H1 (cell line): ENCODE results near the gene IMPDH1. TPM values are rescaled to one million over a fixed set of nuclear protein-coding genes. Genes with fewer than 3 reads are reported as not detected.

Source experiments
- CTCF ChIA-PET: fragments of 300-600 bp; sonication (Branson Sonifier 250); formaldehyde crosslinking; loops from one replicate; lab custom pipeline; 2021; ENCODE audit not compliant: partially characterized antibody; lab: Charles Lee
- POLR2A ChIA-PET: fragments of 300-600 bp; sonication (Branson Sonifier 250); formaldehyde crosslinking; loops from one replicate; lab custom pipeline; 2021; ENCODE audit warnings: inconsistent platforms; ENCODE audit not compliant: partially characterized antibody; lab: Charles Lee
- DNase-seq, 2 experiments: peaks; one replicate each; pipeline versions ENCODE4 v3.0.0 to v3.0.0-alpha.2; 2010 to 2022; ENCODE audit warnings: low spot score in 2 of 2, low read depth in 1 of 2, mixed read lengths in 1 of 2
- FAIRE-seq: peaks from 2 replicates; lab custom pipeline; 2011; peaks lifted over from hg19 to GRCh38; lab: Jason Lieb, UNC
- H2AFZ ChIP-seq: 2 replicates; pipeline ENCODE4 v1.8.1; 2012; ENCODE audit warnings: low read length, inconsistent platforms
- H2AK5ac ChIP-seq: 2 replicates; pipeline ENCODE4 v1.6.1; 2013; ENCODE audit warnings: low read depth, low read length
- H2BK120ac ChIP-seq: replicated peaks from 2 replicates; pipeline ENCODE3; 2013; ENCODE audit warnings: low read depth, low read length, inconsistent platforms
- H2BK12ac ChIP-seq: 2 replicates; pipeline ENCODE4 v1.6.1; 2013; ENCODE audit warnings: low read depth, low read length
- H2BK15ac ChIP-seq: 2 replicates; pipeline ENCODE4 v1.6.1; 2013; ENCODE audit warnings: low read length
- H2BK20ac ChIP-seq: 2 replicates; pipeline ENCODE4 v1.6.1; 2013; ENCODE audit warnings: low read length
- H2BK5ac ChIP-seq: 2 replicates; pipeline ENCODE4 v1.6.1; 2013; ENCODE audit warnings: low read depth, low read length
- H3K14ac ChIP-seq: 2 replicates; pipeline ENCODE4 v1.6.1; 2013; ENCODE audit warnings: inconsistent platforms; ENCODE audit not compliant: insufficient read length
- H3K18ac ChIP-seq: 2 replicates; pipeline ENCODE4 v1.6.1; 2013; ENCODE audit warnings: low read length; ENCODE audit errors: extremely low read depth
- H3K23ac ChIP-seq: 2 replicates; pipeline ENCODE4 v1.6.1; 2013; ENCODE audit warnings: inconsistent platforms; ENCODE audit not compliant: insufficient read length
- H3K23me2 ChIP-seq: 2 replicates; pipeline ENCODE4 v1.6.1; 2013; ENCODE audit warnings: low read depth, low read length
- H3K27ac ChIP-seq: 2 replicates; pipeline ENCODE4 v1.6.1; 2011; ENCODE audit warnings: low read depth, low read length, inconsistent platforms
- H3K27me3 ChIP-seq, 4 experiments: replicated peaks in 1 of 4; 1 replicate in 1 of 4; 2 replicates in 3 of 4; pipeline versions ENCODE4 v1.6.1 to v1.8.1; 2011 to 2013; ENCODE audit warnings: low read length in 3 of 4, mild to moderate bottlenecking in 3 of 4, inconsistent platforms in 2 of 4, mixed read lengths in 2 of 4, moderate library complexity in 1 of 4; ENCODE audit not compliant: control insufficient read depth in 3 of 4, insufficient read depth in 3 of 4; ENCODE audit errors: extremely low read depth in 1 of 4
- H3K36me3 ChIP-seq, 4 experiments: 2 replicates each; pipeline versions ENCODE4 v1.6.1 to v1.8.1; 2011 to 2013; ENCODE audit warnings: mild to moderate bottlenecking in 4 of 4, low read length in 3 of 4, moderate library complexity in 2 of 4, control low read depth in 1 of 4, inconsistent platforms in 1 of 4; ENCODE audit not compliant: insufficient read depth in 4 of 4, control insufficient read depth in 2 of 4
- H3K4ac ChIP-seq: replicated peaks from 2 replicates; pipeline ENCODE3; 2013; ENCODE audit warnings: low read length, low read depth, mixed read lengths, inconsistent platforms; ENCODE audit not compliant: insufficient read length
- H3K4me1 ChIP-seq, 4 experiments: replicated peaks in 1 of 4; 1 replicate in 1 of 4; 2 replicates in 3 of 4; pipeline versions ENCODE4 v1.6.1 to v1.8.1; 2011 to 2013; ENCODE audit warnings: low read length in 3 of 4, inconsistent platforms in 2 of 4, mixed read lengths in 1 of 4; ENCODE audit not compliant: insufficient read depth in 4 of 4, control insufficient read depth in 3 of 4
- H3K4me2 ChIP-seq, 2 experiments: 2 replicates each; pipeline versions ENCODE4 v1.6.1 to v1.8.1; 2011 to 2013; ENCODE audit warnings: low read depth in 2 of 2, low read length in 2 of 2, control low read depth in 1 of 2, inconsistent platforms in 1 of 2, mild to moderate bottlenecking in 1 of 2; ENCODE audit not compliant: insufficient read depth in 1 of 2
- H3K4me3 ChIP-seq, 4 experiments: fragments of 200-600, 300-600 bp in 1 of 4; sonication (generic), shearing (Covaris generic), sonication (Bioruptor Twin) in 1 of 4; 2 replicates each; pipeline versions ENCODE4 v1.5.1 to v1.8.1; 2011 to 2016; ENCODE audit warnings: low read length in 4 of 4, low read depth in 3 of 4, control low read depth in 2 of 4, inconsistent platforms in 2 of 4, mild to moderate bottlenecking in 2 of 4, mixed read lengths in 1 of 4, moderate library complexity in 1 of 4; ENCODE audit not compliant: insufficient read depth in 2 of 4; ENCODE audit errors: extremely low read depth in 1 of 4
- H3K56ac ChIP-seq: replicated peaks from 2 replicates; pipeline ENCODE3; 2013; ENCODE audit warnings: low read depth, mild to moderate bottlenecking, mixed read lengths, low read length, inconsistent platforms; ENCODE audit not compliant: insufficient read length
- H3K79me1 ChIP-seq: 2 replicates; pipeline ENCODE4 v1.6.1; 2013; ENCODE audit warnings: low read depth, low read length, control low read depth
- H3K79me2 ChIP-seq, 2 experiments: 2 replicates each; pipeline versions ENCODE4 v1.6.1 to v1.8.1; 2012 to 2013; ENCODE audit warnings: low read length in 2 of 2, mild to moderate bottlenecking in 2 of 2, inconsistent platforms in 1 of 2; ENCODE audit not compliant: insufficient read depth in 2 of 2, control insufficient read depth in 1 of 2
- H3K9ac ChIP-seq, 4 experiments: replicated peaks in 1 of 4; 1 replicate in 1 of 4; 2 replicates in 3 of 4; pipeline versions ENCODE4 v1.6.1 to v1.8.1; 2011 to 2013; ENCODE audit warnings: low read depth in 3 of 4, low read length in 3 of 4, control low read depth in 2 of 4, mild to moderate bottlenecking in 2 of 4, moderate library complexity in 2 of 4, inconsistent platforms in 1 of 4; ENCODE audit errors: extremely low read depth in 1 of 4
- H3K9me3 ChIP-seq, 2 experiments: 2 replicates each; pipeline versions ENCODE4 v1.6.1 to v1.8.1; 2012 to 2013; ENCODE audit warnings: mild to moderate bottlenecking in 2 of 2, moderate library complexity in 2 of 2, control low read depth in 1 of 2, inconsistent platforms in 1 of 2, low read depth in 1 of 2, low read length in 1 of 2, mixed read lengths in 1 of 2; ENCODE audit not compliant: insufficient read depth in 2 of 2
- H4K20me1 ChIP-seq, 2 experiments: replicated peaks in 1 of 2; 2 replicates each; pipeline versions ENCODE3 to v1.8.1; 2011 to 2013; ENCODE audit warnings: inconsistent platforms in 2 of 2, low read length in 2 of 2, mild to moderate bottlenecking in 1 of 2; ENCODE audit not compliant: insufficient read depth in 2 of 2, control insufficient read depth in 1 of 2
- H4K5ac ChIP-seq: 2 replicates; pipeline ENCODE4 v1.6.1; 2013; ENCODE audit warnings: low read length, low read depth, mixed read lengths, inconsistent platforms; ENCODE audit not compliant: insufficient read length
- H4K8ac ChIP-seq: 2 replicates; pipeline ENCODE4 v1.8.0; 2013; ENCODE audit warnings: mild to moderate bottlenecking, moderate library complexity, low read length, inconsistent platforms; ENCODE audit not compliant: insufficient read depth; ENCODE audit errors: extremely low read depth
- H4K91ac ChIP-seq: replicated peaks from 2 replicates; pipeline ENCODE3; 2013; ENCODE audit warnings: low read length, mixed read lengths, inconsistent platforms; ENCODE audit not compliant: insufficient read length
- BCL11A ChIP-seq, 2 experiments: IDR thresholded peaks; one replicate each; pipeline ENCODE4 v1.6.1; 2011; ENCODE audit warnings: low read depth in 2 of 2, low read length in 2 of 2, mild to moderate bottlenecking in 2 of 2
- CBX5 ChIP-seq: fragments of 300-800, 300-1000 bp; sonication (generic); IDR thresholded peaks from 2 replicates; pipeline ENCODE4 v1.7.1; 2016; ENCODE audit warnings: antibody characterized with exemption, low read length, low read depth
- GABPA ChIP-seq: IDR thresholded peaks from 2 replicates; pipeline ENCODE4 v1.6.1; 2011; ENCODE audit warnings: mild to moderate bottlenecking, low read length, moderate library complexity, borderline replicate concordance; ENCODE audit not compliant: insufficient read depth
- POLR2A ChIP-seq, 2 experiments: IDR thresholded peaks; 1 replicate in 1 of 2; 2 replicates in 1 of 2; pipeline ENCODE4 v1.6.1; 2011; ENCODE audit warnings: low read depth in 2 of 2, low read length in 2 of 2, mild to moderate bottlenecking in 2 of 2; ENCODE audit errors: control extremely low read depth in 1 of 2
- POLR2AphosphoS5 ChIP-seq: IDR thresholded peaks from 2 replicates; pipeline ENCODE4 v1.6.1; 2011; ENCODE audit warnings: low read depth, low read length
- TBP ChIP-seq: IDR thresholded peaks from 2 replicates; pipeline ENCODE4 v1.6.1; 2011; ENCODE audit warnings: low read depth, low read length, improper control_type of control experiment
- WGBS, 2 experiments: shearing (Covaris generic) in 1 of 2; methylation state at CpG; one replicate each; pipeline versions ENCODE4 v1.1.6 to v1.1.7; 2013 to 2015; ENCODE audit warnings: low lambda C conversion rate in 2 of 2, mixed read lengths in 2 of 2, inconsistent platforms in 1 of 2, low coverage in 1 of 2, missing lambda C conversion rate in 1 of 2; ENCODE audit not compliant: insufficient replicate concordance in 2 of 2, insufficient coverage in 1 of 2, insufficient read length in 1 of 2; ENCODE audit errors: extremely low coverage in 1 of 2, missing lambda C conversion rate in 1 of 2; 5-methylcytosine and 5-hydroxymethylcytosine counted together
- polyA plus RNA-seq, 7 experiments: library from polyadenylated mRNA; depleted of rRNA in 3 of 7; stranded (reverse) in 5 of 7; unstranded in 2 of 7; fragments of >200 nt in 5 of 7; fragments of 200-250 nt in 2 of 7; gene quantifications; 1 replicate in 5 of 7; 2 replicates in 1 of 7; 4 replicates in 1 of 7; pipeline versions ENCODE4 v1.2.1 to v1.2.3, GENCODE V29; 2011 to 2013; ENCODE audit warnings: missing spikeins in 2 of 7, mixed read lengths in 2 of 7
- total RNA-seq: library from RNA; stranded (reverse); fragmentation: NEBNext Ultra II Directional; extraction: Animal tissue kit (Norgen Biotek cat#: 25700); gene quantifications from 2 replicates; pipeline ENCODE4 v1.2.1, GENCODE V29; 2021
- TF ChIP-seq, protein P1 (sequence below): IDR thresholded peaks from 2 replicates; pipeline ENCODE4 v1.6.1; 2012; ENCODE audit warnings: inconsistent platforms
- TF ChIP-seq, protein P2 (sequence below), 3 experiments: IDR thresholded peaks; 1 replicate in 2 of 3; 2 replicates in 1 of 3; pipeline versions ENCODE4 v1.5.1 to v1.6.1; 2011; ENCODE audit warnings: low read length in 3 of 3, mild to moderate bottlenecking in 3 of 3, inconsistent platforms in 2 of 3, low read depth in 1 of 3, moderate library complexity in 1 of 3; ENCODE audit not compliant: insufficient read depth in 1 of 3; ENCODE audit errors: control extremely low read depth in 1 of 3
- TF ChIP-seq, protein P3 (sequence below): IDR thresholded peaks from 2 replicates; pipeline ENCODE4 v1.6.1; 2012; ENCODE audit warnings: low read length, inconsistent platforms

Gene IMPDH1
- total and polyA plus RNA-seq, 2 of the 8 experiments (the other 6 are each of a cell fraction or from before 2014, with no cell fraction given): 45.8 TPM

DNA sequence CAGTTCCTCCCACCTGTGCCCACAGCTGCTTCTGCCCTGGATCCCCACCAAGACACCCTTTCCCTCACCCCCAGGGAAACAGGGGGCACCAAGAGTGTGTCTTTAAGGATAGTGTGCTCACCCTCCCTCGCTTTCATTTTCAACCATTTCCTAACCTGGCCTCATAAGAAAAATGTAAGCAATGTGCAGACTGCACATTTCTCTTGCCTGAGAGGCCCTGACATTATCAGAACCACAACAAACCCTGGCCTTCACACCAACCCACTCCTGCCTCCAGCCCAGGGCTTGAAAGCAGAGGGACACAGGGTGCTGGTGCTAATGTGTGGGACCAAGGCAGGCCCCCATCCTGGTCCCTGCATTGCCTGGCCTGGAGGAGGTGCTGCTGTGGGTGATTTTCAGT lies 11.0 kb upstream of the IMPDH1 start:
- no peak for DNase-seq
- Histone ChIP-seq H3K27me3 (no peaks in the 10 kb centered on the region), H3K79me2 (no peaks in the 10 kb centered on the region), H2BK12ac (no peak overlapping the region), H3K23me2 (peaks cover 3% of the 10 kb centered on the region; the same call in 1 of the 2 replicates), H4K20me1 (no peaks in the 10 kb centered on the region), H3K9me3 (no peaks in the 10 kb centered on the region), H4K5ac (no peak overlapping the region), H2BK15ac (no peak overlapping the region), H3K4ac (no peak overlapping the region), H3K56ac (no peak overlapping the region), H3K23ac (no peak overlapping the region), H3K27ac (no peak overlapping the region), H2BK5ac (no peak overlapping the region), H3K79me1 (no peaks in the 10 kb centered on the region), H4K8ac (no peak overlapping the region), H3K4me1 (peaks cover 0 to 3% (median 0%) of the 10 kb centered on the region in 4 experiments; a peak in 1 of 7 replicates), H3K36me3 (no peaks in the 10 kb centered on the region), H3K9ac (no peak overlapping the region), H3K4me2 (no peak overlapping the region), H2BK20ac (no peak overlapping the region), H3K14ac (no peak overlapping the region), H2AK5ac (no peak overlapping the region), H3K4me3 (no peak overlapping the region), H2AFZ (no peak overlapping the region), H3K18ac (no peak overlapping the region), H2BK120ac (no peak overlapping the region), H4K91ac (no peak overlapping the region)
- ChIA-PET POLR2A (no interaction called here), CTCF (interaction anchor here (1.6 to 16.2 kb wide), 5 partner anchors 16 to 60 kb away, joined by 5 to 348 read pairs (median 7); partner anchors contain the start of gene IMPDH1)
- TF ChIP-seq, protein P1, sequence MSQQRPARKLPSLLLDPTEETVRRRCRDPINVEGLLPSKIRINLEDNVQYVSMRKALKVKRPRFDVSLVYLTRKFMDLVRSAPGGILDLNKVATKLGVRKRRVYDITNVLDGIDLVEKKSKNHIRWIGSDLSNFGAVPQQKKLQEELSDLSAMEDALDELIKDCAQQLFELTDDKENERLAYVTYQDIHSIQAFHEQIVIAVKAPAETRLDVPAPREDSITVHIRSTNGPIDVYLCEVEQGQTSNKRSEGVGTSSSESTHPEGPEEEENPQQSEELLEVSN: no peak
- no peak for TF ChIP-seq POLR2A (IDR thresholded peaks at IDR 0.05; ENCODE audit: control extremely low read depth in 1 of 2, low read depth in 2 of 2, low read length in 2 of 2)
- TF ChIP-seq CBX5: no peak
- TF ChIP-seq, protein P2, sequence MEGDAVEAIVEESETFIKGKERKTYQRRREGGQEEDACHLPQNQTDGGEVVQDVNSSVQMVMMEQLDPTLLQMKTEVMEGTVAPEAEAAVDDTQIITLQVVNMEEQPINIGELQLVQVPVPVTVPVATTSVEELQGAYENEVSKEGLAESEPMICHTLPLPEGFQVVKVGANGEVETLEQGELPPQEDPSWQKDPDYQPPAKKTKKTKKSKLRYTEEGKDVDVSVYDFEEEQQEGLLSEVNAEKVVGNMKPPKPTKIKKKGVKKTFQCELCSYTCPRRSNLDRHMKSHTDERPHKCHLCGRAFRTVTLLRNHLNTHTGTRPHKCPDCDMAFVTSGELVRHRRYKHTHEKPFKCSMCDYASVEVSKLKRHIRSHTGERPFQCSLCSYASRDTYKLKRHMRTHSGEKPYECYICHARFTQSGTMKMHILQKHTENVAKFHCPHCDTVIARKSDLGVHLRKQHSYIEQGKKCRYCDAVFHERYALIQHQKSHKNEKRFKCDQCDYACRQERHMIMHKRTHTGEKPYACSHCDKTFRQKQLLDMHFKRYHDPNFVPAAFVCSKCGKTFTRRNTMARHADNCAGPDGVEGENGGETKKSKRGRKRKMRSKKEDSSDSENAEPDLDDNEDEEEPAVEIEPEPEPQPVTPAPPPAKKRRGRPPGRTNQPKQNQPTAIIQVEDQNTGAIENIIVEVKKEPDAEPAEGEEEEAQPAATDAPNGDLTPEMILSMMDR (IDR thresholded peaks at IDR 0.05; ENCODE audit: control extremely low read depth in 1 of 3, insufficient read depth in 1 of 3, low read depth in 1 of 3, low read length in 3 of 3): no peak
- no peak for TF ChIP-seq TBP
- no peak for TF ChIP-seq BCL11A (IDR thresholded peaks at IDR 0.05; ENCODE audit: low read depth in 2 of 2, low read length in 2 of 2)
- no peak for TF ChIP-seq POLR2AphosphoS5
- no peak for TF ChIP-seq GABPA
- TF ChIP-seq, protein P3, sequence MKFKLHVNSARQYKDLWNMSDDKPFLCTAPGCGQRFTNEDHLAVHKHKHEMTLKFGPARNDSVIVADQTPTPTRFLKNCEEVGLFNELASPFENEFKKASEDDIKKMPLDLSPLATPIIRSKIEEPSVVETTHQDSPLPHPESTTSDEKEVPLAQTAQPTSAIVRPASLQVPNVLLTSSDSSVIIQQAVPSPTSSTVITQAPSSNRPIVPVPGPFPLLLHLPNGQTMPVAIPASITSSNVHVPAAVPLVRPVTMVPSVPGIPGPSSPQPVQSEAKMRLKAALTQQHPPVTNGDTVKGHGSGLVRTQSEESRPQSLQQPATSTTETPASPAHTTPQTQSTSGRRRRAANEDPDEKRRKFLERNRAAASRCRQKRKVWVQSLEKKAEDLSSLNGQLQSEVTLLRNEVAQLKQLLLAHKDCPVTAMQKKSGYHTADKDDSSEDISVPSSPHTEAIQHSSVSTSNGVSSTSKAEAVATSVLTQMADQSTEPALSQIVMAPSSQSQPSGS: no peak
- 88% methylated on average over 1 of the region's 1 CpG; no CpG with 5 or more reads in 1 of the 2 experiments for WGBS, 2 experiments
- FAIRE-seq: no peak
